Right ventricle myocardium superior (tissue), 1 donor: ENCODE measurements around the gene FOXK1. TPM values are rescaled to one million over a fixed set of nuclear protein-coding genes. Genes with fewer than 3 reads are reported as not detected.
"Not testable (repeated sequence)": the region's sequence is repeated elsewhere in the genome, so short reads cannot be mapped to it uniquely, and the experiment has no call there.

Experiments
- ATAC-seq: fragments of 200-7000 bp; cut with Tn5 transposase; one replicate; pipeline ENCODE4 v1.9.1; 2020; ENCODE audit warnings: mild to moderate bottlenecking; ENCODE audit not compliant: poor library complexity
- DNase-seq: peaks from one replicate; pipeline ENCODE4 v3.0.0-alpha.2; 2020
- intact Hi-C: fragments of 100-400 bp; cut with DNase I; formaldehyde crosslinking; loops from one replicate; pipeline ENCODE4 v1.11.2; 2022
- total RNA-seq: library from RNA; stranded (reverse); fragmentation: NEBNext Ultra II Directional; extraction: Animal tissue kit (Norgen Biotek cat#: 25700); gene quantifications from one replicate; pipeline ENCODE4 v1.2.1, GENCODE V29; 2021
- donor health status: DM: no; HTN: yes; CAD: no; lungs with severe emphysema.

The FOXK1 gene
- total RNA-seq, 1 donor from 2014 or later = 16.8 TPM

DNA sequence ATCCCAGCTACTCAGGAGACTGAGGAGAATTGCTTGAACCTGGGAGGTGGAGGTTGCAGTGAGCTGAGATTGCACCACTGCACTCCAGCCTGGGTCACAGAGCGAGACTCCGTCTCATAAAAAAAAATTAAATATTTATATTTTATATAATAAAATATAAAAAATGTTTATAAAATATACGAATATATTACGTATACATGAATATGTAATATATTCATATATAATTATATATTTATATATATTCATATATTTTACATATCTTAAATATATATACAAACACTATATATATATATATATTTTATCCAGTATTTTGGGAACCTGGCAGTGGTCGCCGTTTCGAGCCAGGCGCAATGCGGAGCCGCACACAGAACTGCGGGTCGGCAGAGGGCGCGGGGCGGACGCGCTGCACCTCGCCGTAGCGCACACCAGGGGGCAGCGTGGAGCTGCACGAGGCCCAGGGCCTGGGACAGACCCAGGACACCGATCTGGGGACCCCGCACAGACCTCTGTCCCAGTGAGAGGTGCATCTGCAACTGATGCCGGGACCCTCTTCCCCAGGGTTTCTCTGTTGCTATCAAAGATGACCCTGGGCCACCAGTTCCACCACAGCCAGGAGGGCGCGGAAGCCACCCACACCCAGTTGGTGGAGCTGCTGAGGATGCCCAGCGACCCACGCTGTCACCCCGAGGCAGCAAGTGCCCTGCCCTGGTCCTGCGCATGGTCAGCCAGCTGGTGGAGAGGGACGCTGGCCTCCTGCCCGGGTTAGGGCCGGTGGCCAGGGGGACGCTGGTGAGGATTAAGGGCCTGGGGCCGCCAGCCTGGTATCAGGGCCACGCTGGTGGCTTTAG is 116.0 kb downstream of the FOXK1 start:
- intact Hi-C loops = loop anchor here (5.0 to 10.0 kb wide), 2 partner anchors 87 to 289 kb away; partner anchors contain the start of gene RADIL
- DNase-seq = peak; percentile 79

DNA sequence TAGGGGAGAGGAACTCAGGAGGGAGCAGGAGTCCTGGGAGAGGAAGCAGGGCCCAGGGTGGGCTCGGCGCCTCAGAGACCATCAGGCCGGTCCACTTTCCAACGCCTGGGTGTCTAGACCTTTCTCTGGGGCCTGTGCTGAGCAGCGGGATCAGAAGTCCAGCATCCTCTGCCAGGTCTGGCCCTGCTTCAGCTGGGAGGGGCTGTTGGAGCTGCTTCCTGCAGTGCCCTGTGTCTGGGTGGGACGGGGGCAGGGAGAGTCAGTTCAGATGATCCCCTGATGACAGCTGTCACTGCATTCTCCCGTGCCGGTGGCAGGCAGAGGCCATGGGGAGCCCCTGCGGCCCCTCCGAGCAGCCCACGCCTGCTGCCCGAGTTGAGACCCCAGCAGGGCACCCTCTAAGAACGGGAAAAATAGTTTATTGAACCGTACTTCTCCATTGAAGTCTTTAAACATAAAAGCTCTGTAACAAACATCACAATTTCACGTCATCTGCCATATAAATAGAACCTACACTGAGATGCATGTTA is 116.7 kb downstream of the FOXK1 start:
- ATAC-seq = no peak
- intact Hi-C loops = loop anchor here (5.0 to 10.0 kb wide), 2 partner anchors 86 to 289 kb away; partner anchors contain the start of gene RADIL
- DNase-seq = no peak

More for the DNA sequence above, 116.0 kb downstream of the FOXK1 start:
- peak; percentile 74 for ATAC-seq

DNA sequence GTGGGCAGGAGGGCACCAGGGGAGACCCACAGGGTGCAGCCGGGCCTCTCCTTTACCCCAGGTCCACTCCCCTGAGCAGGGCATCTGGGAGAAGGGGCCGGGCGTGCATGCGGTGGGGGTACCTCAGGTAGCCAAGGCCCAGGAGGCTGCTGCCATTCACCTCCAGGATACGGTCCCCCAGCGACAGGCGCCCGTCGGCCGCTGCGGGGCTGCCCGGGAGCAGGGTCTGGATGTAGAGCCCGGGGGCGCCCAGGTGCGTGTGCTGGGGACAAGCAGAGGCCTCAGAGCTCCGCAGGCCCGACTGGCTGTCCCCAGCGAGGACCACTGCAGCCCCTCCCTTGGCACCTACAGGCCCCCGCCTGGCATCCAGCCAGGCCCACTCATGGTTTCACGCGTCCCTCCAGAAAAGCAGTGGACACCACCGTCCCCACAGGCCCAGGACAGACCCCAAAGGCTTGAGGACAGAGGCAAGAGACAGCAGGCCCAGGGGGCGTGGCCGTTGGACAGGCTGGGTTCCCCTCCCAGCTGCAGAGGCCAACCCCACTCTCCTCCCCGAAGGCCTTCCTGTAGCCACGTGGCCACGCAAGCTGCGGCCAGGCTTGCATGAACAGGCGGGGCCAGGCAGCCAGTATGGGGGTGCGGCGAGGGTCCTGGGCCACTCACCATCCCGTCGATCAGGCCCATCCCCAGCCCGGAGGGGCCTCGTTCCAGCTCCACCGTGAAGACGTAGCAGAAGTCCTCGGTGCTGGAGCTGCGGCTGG is 117.6 kb downstream of the FOXK1 start:
- DNase-seq = peak; percentile 82
- peak; percentile 69 for ATAC-seq
- intact Hi-C loops = loop anchor here (5.0 to 10.0 kb wide), 2 partner anchors 85 to 288 kb away; partner anchors contain the start of gene RADIL

DNA sequence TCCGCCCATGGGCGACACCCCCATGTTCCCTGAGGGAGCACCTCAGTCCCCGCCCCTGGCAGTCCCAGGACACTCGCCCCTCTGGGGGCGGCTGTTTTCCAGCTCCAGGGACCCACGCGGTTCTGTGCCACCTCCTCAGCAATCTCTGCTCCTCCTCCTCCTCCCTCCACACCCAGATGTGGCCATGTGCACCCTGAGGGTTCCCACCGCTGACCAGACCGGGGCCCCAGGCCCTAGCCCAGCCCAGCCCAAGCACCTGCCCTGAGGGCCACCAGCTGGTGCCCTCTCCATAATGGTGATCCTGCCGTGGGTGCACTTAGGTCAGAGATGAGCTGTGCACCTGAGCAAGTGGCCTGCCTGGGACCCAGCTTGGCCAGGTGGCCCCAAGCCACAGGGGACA is 118.4 kb downstream of the FOXK1 start:
- ATAC-seq = no peak
- intact Hi-C loops = no loop called here
- DNase-seq = no peak

DNA sequence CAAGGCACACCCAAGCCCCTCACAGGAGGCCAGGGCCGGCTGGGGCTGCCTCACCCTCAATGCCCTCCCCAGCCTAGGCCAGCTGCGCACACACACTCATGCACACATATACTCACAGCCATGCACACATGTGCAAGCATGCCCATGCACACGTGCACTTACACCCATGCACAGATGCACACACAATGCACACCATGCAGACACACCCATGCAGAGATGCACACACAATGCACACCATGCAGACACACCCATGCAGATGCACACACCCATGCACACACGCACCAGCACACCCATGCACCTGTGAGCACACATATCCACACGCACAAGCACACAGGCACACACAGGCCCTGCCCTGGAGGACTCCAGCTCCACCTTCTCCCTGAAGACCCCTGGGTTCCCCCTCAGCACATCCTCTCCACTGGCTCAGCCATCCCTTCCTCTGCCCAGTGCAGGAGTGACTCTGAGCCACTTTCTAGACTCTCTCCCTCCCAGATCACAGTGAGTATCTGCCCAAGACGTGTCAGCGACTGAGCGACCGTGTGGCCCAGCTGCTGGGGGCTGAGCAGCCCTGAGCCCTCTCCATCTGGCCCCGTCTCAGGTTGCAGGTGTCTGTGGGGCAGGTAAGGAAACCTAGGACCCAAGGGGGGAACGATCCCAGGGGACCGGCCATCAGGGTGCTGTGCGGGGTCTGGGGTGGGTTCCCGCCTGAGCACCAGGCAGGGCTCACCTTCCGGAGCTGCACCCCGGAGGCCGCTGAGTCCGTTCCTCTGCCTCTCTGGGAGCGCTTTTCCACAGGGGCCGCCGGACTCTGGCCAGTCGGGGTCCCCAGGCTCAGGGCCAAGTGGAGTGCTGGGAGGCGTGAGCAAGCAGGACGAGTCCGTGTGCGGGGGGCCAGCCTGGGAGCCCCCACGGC is 119.1 kb downstream of the FOXK1 start:
- DNase-seq (no peak), ATAC-seq (no peak)
- intact Hi-C loops = no loop called here

DNA sequence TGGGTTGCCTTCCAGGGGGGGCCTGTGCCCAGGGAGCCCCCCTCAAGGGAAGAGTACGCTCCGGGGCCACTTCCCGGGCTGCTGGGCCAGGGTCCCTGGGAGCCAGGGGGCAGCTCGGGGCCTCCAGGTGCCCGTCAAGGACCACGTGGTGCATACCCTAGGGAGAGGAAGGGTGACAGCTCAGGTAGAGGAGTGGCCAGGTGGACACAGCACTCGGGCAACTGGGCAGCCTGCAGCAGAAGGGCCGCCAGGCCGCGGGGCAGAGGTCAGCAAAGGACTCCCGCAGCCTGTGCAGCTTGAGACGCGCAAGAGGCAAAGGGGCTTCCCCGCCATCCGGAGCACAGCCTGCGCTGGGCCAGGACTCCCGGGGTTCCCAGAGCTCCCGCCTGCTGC is 119.7 kb downstream of the FOXK1 start:
- no peak for ATAC-seq
- intact Hi-C loops = no loop called here

DNA sequence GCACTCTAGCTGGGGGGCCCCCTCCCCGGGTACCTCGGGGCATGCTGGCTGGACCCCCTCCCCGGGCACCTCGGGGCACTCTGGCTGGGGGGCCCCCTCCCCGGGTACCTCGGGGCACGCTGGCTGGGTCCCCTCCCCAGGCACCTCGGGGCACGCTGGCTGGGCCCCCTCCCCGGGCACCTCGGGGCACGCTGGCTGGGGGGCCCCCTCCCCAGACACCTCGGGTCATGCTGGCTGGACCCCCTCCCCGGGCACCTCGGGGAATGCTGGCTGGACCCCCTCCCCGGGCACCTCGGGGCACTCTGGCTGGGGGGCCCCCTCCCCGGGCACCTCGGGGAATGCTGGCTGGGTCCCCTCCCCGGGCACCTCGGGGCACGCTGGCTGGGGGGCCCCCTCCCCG is 120.5 kb downstream of the FOXK1 start:
- ATAC-seq, DNase-seq, intact Hi-C loops: not testable (repeated sequence)

More for the DNA sequence above, 119.7 kb downstream of the FOXK1 start:
- DNase-seq = no peak

DNA sequence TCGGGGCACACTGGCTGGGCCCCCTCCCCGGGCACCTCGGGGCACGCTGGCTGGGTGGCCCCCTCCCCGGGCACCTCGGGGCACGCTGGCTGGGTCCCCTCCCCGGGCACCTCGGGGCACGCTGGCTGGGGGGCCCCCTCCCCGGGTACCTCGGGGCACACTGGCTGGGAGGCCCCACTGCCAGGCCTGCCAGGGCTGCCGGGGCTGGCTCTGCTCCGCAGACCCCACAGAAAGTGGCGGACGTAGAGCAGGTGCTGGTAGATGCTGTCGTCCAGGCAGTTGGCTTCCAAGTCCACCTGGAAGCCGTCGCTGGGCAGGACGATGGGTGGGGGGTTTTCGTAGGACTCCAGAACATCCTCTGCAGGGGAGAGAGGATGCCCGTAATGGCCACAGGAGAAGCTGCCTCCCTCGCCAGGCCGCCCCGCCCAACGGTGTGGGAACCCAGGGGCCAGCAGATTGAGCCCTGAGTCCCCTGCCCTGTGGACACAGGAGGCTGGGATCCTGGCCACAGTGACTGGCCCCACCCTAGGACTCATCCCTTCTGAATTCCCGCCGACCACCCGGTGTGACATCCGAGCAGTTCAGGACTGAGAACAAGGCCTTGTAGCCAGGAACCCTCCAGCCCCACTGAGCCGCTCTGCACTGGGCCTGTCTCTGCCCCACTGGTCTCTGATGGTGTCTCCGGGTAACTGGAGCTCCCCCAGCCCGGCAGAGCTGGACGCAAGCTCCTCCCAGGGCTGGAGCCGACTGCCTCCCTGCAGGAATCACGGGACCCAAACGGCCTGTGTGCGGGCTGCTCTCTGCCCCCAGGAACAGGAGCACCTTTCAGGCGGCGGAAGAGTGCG is 121.5 kb downstream of the FOXK1 start:
- intact Hi-C loops = no loop called here
- DNase-seq = no peak

DNA sequence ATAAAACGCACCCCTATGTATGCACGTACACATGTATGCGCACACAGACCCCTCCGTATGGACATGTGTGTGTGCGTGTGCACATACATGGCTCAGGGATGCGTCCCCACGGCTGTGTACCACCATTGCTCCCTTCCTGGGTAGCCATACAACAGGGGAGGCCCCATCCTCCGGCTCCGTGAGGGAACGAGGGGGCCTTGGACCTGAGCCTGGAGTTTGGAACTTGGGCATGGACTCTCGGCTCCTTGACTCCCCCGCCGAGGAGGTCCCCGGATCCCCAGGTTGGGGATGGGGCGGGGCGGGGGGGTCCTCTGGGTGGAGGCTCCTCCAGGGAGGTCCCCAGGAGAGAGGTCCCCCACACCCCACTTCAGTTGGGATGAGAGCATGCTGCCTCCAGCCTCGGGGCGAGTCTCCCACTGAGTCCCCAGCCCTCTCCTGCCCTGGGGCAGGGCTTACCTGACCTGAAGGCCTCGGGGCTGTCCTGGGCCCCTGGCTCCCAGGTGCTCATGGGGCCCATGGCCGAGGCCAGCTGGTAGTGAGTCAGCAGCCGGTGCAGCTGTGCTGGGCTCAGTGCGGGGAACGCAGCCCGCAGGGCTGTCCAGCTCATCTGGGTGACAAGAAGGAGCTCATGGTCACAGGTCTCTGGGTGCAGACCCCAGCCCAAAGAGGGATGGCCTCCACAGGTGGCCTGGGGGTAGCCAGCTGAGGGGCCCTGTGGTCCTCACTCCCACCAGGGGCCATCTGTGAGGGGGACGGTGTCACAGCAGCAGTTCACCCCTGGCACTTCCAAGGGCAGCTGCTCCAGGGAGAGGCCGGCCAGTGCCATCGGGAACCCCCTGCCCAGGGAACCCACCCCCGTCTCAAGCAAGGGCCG is 123.3 kb downstream of the FOXK1 start:
- intact Hi-C loops = no loop called here
- DNase-seq = no peak
- ATAC-seq = no peak

More for the DNA sequence above, 121.5 kb downstream of the FOXK1 start:
- ATAC-seq = no peak

DNA sequence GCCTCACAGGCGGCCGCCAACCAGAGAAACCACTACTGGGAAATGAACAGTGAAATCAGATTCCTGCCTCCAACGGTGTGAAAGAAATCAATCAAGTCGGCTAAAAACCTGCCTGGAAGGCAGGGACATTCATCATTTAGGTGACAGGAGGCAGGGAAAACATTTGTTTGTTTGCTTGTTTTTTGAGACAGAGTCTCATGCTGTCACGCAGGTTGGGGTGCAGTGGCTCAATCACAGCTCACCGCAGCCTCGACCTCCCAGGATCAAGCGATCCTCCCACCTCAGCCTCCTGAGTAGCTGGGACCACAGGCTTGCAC is 123.8 kb downstream of the FOXK1 start:
- intact Hi-C loops = no loop called here
- DNase-seq (no peak), ATAC-seq (no peak)

DNA sequence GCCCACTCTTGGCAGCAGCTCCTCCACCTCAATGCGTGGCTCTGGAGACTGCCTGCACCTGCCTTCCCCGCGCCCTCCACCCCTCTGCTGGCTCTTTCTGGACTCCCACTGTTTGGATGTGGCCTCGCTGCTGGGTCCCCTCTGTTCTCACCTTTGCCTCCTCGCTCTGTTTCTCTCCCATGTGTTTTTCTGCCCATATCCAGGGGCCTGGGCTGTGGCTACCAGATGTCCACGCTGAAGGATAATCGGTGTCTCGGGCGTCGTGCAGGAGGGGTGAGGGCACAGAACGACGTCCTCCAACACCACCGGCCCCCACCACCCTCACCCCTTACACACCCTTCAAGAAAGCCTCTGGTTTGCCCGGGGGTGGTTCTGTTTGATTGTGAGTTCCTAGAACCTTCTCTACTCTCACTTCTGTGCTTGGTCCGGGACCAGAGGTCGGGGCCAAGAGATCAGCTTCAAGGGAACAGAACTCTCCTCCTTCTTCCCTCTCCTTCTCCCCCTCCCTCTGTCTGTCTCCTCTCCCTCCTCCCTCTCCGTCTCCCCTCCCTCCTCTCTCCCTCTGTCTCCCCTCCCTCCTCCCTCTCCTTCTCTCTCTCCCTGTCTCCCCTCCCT is 125.0 kb downstream of the FOXK1 start:
- DNase-seq (no peak), ATAC-seq (peak; percentile 54)
- intact Hi-C loops = no loop called here

DNA sequence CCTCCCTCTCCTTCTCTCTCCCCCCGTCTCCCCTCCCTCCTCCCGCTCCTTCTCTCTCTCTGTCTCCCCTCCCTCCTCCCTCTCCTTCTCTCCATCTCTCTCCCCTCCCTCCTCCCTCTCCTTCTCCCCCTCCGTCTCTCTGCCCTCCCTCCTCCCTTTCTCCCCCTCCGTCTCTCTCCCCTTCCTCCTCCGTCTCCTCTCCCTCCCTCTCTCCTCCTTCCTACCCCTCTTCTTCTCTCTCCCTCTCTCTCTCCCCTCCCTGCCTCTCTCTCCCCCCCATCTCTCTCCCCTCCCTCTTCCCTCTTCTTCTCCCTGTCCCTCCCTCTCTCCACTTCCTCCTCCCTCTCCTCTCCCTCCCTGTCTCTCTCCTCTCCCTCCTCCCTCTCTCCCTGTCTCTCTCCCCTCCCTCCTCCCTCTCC is 125.5 kb downstream of the FOXK1 start:
- intact Hi-C loops = no loop called here
- DNase-seq (no peak), ATAC-seq (peak; percentile 59)

DNA sequence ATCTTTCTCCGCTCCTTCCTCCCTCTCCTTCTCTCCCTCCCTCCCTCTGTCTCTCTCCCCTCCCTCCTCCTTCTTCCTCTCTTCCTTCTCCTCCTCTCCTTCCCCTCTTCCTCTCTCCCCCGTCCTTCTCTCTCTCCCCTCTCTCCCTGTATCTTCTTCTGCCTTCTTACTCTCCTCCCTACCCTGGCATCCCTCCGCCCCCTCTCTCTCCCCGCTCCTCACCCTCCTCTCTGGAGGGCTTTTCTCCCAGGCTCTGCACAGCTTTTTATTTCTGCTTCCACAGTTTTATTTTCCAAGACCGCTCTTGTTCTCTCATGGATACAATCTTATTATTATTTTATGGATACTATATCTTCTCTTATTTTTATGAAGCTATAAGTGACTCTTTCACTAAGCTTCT is 125.9 kb downstream of the FOXK1 start:
- intact Hi-C loops = no loop called here
- DNase-seq (no peak), ATAC-seq (no peak)

DNA sequence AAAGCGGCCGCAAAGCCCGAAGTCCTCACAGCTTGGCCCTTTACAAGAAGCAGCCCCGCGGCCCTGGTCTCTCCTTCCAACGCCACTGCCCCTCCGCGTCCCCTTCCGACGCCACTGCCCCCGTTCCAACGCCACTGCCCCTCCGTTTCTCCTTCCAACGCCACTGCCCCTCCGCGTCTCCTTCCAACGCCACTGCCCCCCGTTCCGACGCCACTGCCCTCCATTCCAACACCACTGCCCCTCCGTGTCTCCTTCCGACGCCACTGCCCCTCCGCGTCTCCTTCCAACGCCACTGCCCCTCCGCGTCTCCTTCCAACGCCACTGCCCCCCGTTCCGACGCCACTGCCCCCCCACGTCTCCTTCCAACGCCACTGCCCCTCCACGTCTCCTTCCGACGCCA is 126.5 kb downstream of the FOXK1 start:
- no peak for DNase-seq

DNA sequence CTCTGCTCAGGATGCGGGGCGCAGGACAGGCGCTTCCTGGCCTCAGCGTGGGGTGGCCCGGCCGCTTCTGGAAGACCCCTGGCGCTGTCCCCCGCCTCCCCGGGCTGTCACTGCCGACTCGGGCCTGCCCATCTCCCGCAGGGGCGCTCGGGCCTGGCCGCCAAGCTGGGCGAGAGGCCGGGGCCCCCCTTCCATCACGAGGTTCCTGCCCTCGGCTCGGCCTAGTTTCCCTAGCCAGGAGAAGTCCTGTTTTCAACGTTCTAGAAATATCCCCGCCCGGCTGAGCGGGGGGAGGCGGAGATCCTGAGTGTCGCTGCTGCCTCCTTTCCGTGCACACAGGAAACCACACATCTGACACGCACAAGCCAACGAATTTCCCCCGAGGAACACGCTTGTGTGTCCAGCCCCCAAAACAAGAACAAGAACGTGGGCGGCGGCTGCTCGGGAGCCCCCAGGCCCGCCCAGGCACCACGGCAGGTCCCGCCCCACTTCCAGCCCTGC is 127.0 kb downstream of the FOXK1 start:
- DNase-seq (no peak), ATAC-seq (peak; percentile 27)
- intact Hi-C loops = no loop called here

More for the DNA sequence above, 126.5 kb downstream of the FOXK1 start:
- ATAC-seq = no peak
- intact Hi-C loops = no loop called here

DNA sequence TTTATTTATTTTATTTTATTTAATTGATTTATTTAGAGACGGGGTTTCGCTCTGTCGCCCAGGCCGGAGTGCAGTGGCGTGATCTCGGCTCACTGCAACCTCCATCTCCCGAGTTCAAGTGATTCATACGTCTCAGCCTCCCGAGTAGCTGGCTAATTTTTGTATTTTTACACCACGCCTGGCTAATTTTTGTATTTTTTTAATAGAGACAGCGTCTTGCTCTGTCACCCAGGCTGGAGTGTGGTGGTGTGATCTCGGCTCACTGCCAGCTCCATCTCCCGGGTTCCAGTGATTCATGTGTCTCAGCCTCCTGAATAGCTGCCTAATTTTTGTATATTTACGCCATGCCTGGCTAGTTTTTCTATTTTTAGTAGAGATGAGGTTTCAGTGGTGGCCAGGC is 127.6 kb downstream of the FOXK1 start:
- ATAC-seq (no peak), DNase-seq (no peak)
- intact Hi-C loops = no loop called here
